Neural cell (in vitro differentiated cells): ENCODE measurements around the gene TM2D3. TPM values are rescaled to one million over a fixed set of nuclear protein-coding genes. Genes with fewer than 3 reads are reported as not detected.

ENCODE experiments used
- H2AFZ ChIP-seq: fragments of 200-600, 300-800 bp; sonication (generic), shearing (Covaris generic); 2 replicates; pipeline ENCODE4 v1.6.0; 2014; ENCODE audit warnings: low read depth, mild to moderate bottlenecking, antibody characterized with exemption, low read length, moderate library complexity
- H3F3A ChIP-seq: fragments of 200-600 bp; shearing (Covaris generic); 2 replicates; pipeline ENCODE4 v1.6.1; 2016; ENCODE audit warnings: mild to moderate bottlenecking, moderate library complexity, mixed read lengths, antibody characterized with exemption, low read length; ENCODE audit not compliant: insufficient read depth, poor library complexity, severe bottlenecking
- H3K27ac ChIP-seq: fragments of 200-600, 300-800 bp; sonication (generic), shearing (Covaris generic); 2 replicates; pipeline ENCODE4 v1.5.1; 2014; ENCODE audit warnings: mild to moderate bottlenecking, low read length, moderate library complexity
- H3K27me3 ChIP-seq: fragments of 300-800, 200-600 bp; sonication (generic), shearing (Covaris generic); 2 replicates; pipeline ENCODE4 v1.6.0; 2014; ENCODE audit warnings: mild to moderate bottlenecking, low read depth, low read length, moderate library complexity; ENCODE audit not compliant: insufficient read depth
- H3K36me3 ChIP-seq: fragments of 300-800, 200-600 bp; sonication (generic), shearing (Covaris generic); 2 replicates; pipeline ENCODE4 v1.5.1; 2014; ENCODE audit warnings: mild to moderate bottlenecking, antibody characterized with exemption, low read length, moderate library complexity; ENCODE audit not compliant: insufficient read depth
- H3K4me2 ChIP-seq: fragments of 300-800, 200-600 bp; sonication (generic), shearing (Covaris generic); 2 replicates; pipeline ENCODE4 v1.6.0; 2014; ENCODE audit warnings: mild to moderate bottlenecking, low read length
- H3K4me3 ChIP-seq: fragments of 300-800, 200-600 bp; sonication (generic), shearing (Covaris generic); 2 replicates; pipeline ENCODE4 v1.5.1; 2014; ENCODE audit warnings: mild to moderate bottlenecking, low read length, moderate library complexity
- H3K79me2 ChIP-seq: fragments of 200-600 bp; shearing (Covaris generic); replicated peaks from 2 replicates; pipeline ENCODE4 v1.6.0; 2014; ENCODE audit warnings: mild to moderate bottlenecking, low read length, moderate library complexity; ENCODE audit not compliant: insufficient read depth
- H3K9ac ChIP-seq: fragments of 300-800, 200-600 bp; sonication (generic), shearing (Covaris generic); 2 replicates; pipeline ENCODE4 v1.6.1; 2016; ENCODE audit warnings: mild to moderate bottlenecking, low read length, mixed read lengths
- H3K9me2 ChIP-seq: fragments of 200-600 bp; shearing (Covaris generic); 2 replicates; pipeline ENCODE4 v1.6.1; 2016; ENCODE audit warnings: mild to moderate bottlenecking, low read length, mixed read lengths; ENCODE audit not compliant: insufficient read depth
- H3K9me3 ChIP-seq: fragments of 200-600, 300-800 bp; sonication (generic), shearing (Covaris generic); 2 replicates; pipeline ENCODE4 v1.6.1; 2016; ENCODE audit warnings: mild to moderate bottlenecking, mixed run types, low read length, moderate library complexity, mixed read lengths
- H4K20me1 ChIP-seq: fragments of 200-600 bp; shearing (Covaris generic); 2 replicates; pipeline ENCODE4 v1.6.1; 2016; ENCODE audit warnings: mild to moderate bottlenecking, mixed run types; ENCODE audit not compliant: insufficient read depth
- CTCF ChIP-seq: fragments of 450-650 bp; IDR thresholded peaks from 2 replicates; pipeline ENCODE4 v1.5.1; 2014; ENCODE audit warnings: antibody characterized with exemption, mild to moderate bottlenecking, moderate library complexity; ENCODE audit not compliant: poor library complexity, severe bottlenecking
- EP300 ChIP-seq: fragments of 450-650 bp; conservative IDR thresholded peaks from 2 replicates; pipeline ENCODE4 v1.6.1; 2014; ENCODE audit warnings: antibody characterized with exemption, mild to moderate bottlenecking, moderate library complexity; ENCODE audit not compliant: poor library complexity, severe bottlenecking
- EZH2 ChIP-seq: fragments of 200-600, 300-800 bp; shearing (Covaris generic), sonication (generic); IDR thresholded peaks from 2 replicates; pipeline ENCODE4 v1.6.1; 2014; ENCODE audit warnings: antibody characterized with exemption, low read length, borderline replicate concordance, mild to moderate bottlenecking; ENCODE audit not compliant: insufficient read depth, poor library complexity, severe bottlenecking
- MXI1 ChIP-seq: fragments of 450-650 bp; conservative IDR thresholded peaks from 2 replicates; pipeline ENCODE4 v1.6.1; 2014; ENCODE audit warnings: antibody characterized with exemption, mild to moderate bottlenecking; ENCODE audit not compliant: poor library complexity, severe bottlenecking
- POLR2AphosphoS5 ChIP-seq: IDR thresholded peaks from 2 replicates; pipeline ENCODE4 v1.6.1; 2012
- RAD21 ChIP-seq: fragments of 450-650 bp; conservative IDR thresholded peaks from 2 replicates; pipeline ENCODE4 v1.6.1; 2014; ENCODE audit warnings: antibody characterized with exemption, mild to moderate bottlenecking, moderate library complexity
- REST ChIP-seq: IDR thresholded peaks from 2 replicates; pipeline ENCODE4 v1.6.1; 2012; ENCODE audit warnings: borderline replicate concordance
- SMC3 ChIP-seq: fragments of 450-650 bp; conservative IDR thresholded peaks from 2 replicates; pipeline ENCODE4 v1.6.1; 2014; ENCODE audit warnings: antibody characterized with exemption, mild to moderate bottlenecking, moderate library complexity; ENCODE audit not compliant: poor library complexity
- TAF1 ChIP-seq: IDR thresholded peaks from 2 replicates; pipeline ENCODE4 v1.6.1; 2012; ENCODE audit warnings: low read depth
- polyA plus RNA-seq: library from polyadenylated mRNA; depleted of rRNA; stranded (reverse); fragments of >200 nt; gene quantifications from 2 replicates; pipeline ENCODE4 v1.2.3, GENCODE V29; 2014

TM2D3 gene
- polyA plus RNA-seq, 1 donor from 2014 or later: 343 TPM

- Histone ChIP-seq H3K27ac (no peak overlapping the region), H3K9ac (no peak overlapping the region), H3K9me2 (no peaks in the 10 kb centered on the region), H3K4me2 (no peak overlapping the region), H4K20me1 (no peaks in the 10 kb centered on the region), H3K4me3 (no peak overlapping the region), H3F3A (no peaks in the 10 kb centered on the region), H3K27me3 (no peaks in the 10 kb centered on the region), H2AFZ (no peak overlapping the region), H3K9me3 (no peaks in the 10 kb centered on the region), H3K79me2 (peaks cover 25% of the 10 kb centered on the region), H3K36me3 (no peaks in the 10 kb centered on the region)
- no peak for TF ChIP-seq MXI1
- TF ChIP-seq TAF1: no peak
- no peak for TF ChIP-seq REST
- no peak for TF ChIP-seq CTCF
- TF ChIP-seq EP300: no peak
- TF ChIP-seq POLR2AphosphoS5: no peak
- TF ChIP-seq EZH2: no peak
- no peak for TF ChIP-seq RAD21
- TF ChIP-seq SMC3: no peak
Observed at GRCh38 chr15:101654171-101654570, 2.0 kb upstream of the TM2D3 start.

GRCh38 chr15:101652786-101653430 lies 727 bp upstream of the TM2D3 start:
- TF ChIP-seq TAF1: no peak
- no peak for TF ChIP-seq POLR2AphosphoS5
- TF ChIP-seq CTCF: no peak
- no peak for TF ChIP-seq MXI1
- no peak for TF ChIP-seq EZH2
- no peak for TF ChIP-seq SMC3
- no peak for TF ChIP-seq EP300
- Histone ChIP-seq H3F3A (no peaks in the 10 kb centered on the region), H3K4me3 (peak overlapping the region; percentile 89), H3K27ac (peak overlapping the region; percentile 90), H3K27me3 (no peaks in the 10 kb centered on the region), H3K9me3 (no peaks in the 10 kb centered on the region), H3K79me2 (peaks cover 37% of the 10 kb centered on the region), H3K9ac (peak overlapping the region; percentile 91), H3K36me3 (no peaks in the 10 kb centered on the region), H4K20me1 (no peaks in the 10 kb centered on the region), H3K9me2 (no peaks in the 10 kb centered on the region), H3K4me2 (peak overlapping the region; percentile 73), H2AFZ (peak overlapping the region; percentile 95)
